ENCODE measurements around the gene TF.

The TF gene

DNA sequence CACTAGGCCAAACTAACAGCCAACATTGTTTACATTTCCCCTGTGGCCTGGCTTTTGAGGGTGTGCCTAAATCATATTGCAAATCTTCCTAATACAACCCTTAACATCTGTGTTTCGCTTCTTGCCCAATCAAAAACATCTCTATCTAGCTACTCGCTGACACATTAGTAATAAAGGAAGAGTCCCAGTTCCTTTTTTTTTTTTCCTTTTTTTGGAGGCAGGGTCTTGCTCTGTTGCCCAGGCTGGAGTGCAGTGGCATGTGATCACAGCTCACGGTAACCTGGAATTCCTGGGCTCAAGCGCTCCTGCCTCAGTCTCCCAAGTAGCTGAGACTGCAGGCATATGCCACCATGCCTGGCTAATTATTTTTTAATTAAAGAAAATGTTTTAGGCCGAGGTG is 57.3 kb downstream of the TF start:
- H3K27ac ChIP-seq, result no peak overlapping the region
- CTCF ChIA-PET, result no interaction called here
- POLR2A ChIA-PET (ENCODE audit: low non-redundant PET), result interaction anchor here (0.6 kb wide), 1 partner anchor 117 kb away, joined by 3 read pairs; no protein-coding TSS in a partner anchor
- no peak for TF ChIP-seq CTCF (conservative IDR thresholded peaks at IDR 0.05; ENCODE audit: low read depth)
- no peak for DNase-seq (ENCODE audit: low spot score)

DNA sequence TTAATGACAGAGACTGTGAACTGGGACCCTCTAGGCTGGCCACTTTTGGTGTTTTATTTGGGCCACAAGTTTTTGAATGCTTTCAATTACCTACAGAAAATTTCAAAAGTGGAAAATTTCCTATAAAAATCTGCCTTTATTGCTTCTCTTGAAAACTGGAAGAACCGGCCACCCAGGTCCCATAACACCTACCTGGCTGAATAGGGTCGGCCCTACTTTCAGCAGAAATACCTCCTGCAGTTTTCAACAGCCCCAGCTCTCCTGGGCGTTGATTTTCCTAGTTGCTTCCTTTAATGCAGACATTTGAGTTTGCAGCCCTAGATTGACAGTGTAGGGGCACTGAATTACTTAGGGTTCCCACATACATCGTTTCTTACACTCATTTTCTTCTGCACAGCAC is 58.7 kb downstream of the TF start:
- POLR2A ChIA-PET (ENCODE audit: low non-redundant PET), result no interaction called here
- TF ChIP-seq CTCF (conservative IDR thresholded peaks at IDR 0.05; ENCODE audit: low read depth), result no peak
- no peak for DNase-seq (ENCODE audit: low spot score)

GRCh38 chr3:133805384-133805701 is 59.1 kb downstream of the TF start:
- CTCF ChIA-PET, result no interaction called here
- no peak for DNase-seq (ENCODE audit: low spot score)
- no peak for TF ChIP-seq CTCF (conservative IDR thresholded peaks at IDR 0.05; ENCODE audit: low read depth)
- POLR2A ChIA-PET (ENCODE audit: low non-redundant PET), result no interaction called here
- no peak overlapping the region for H3K27ac ChIP-seq

More for the DNA sequence above, 58.7 kb downstream of the TF start:
- CTCF ChIA-PET, result no interaction called here
- no peak overlapping the region for H3K27ac ChIP-seq

GRCh38 chr3:133805702-133806475 is 59.7 kb downstream of the TF start, which contains the start of gene SRPRB:
TSS of gene SRPRB (plus strand) at chr3:133805815. CDS start at chr3:133805849, 34 bp downstream.
- peak; percentile 92 for DNase-seq (ENCODE audit: low spot score)
- ChIA-PET CTCF (no interaction called here), POLR2A (ENCODE audit: low non-redundant PET) (no interaction called here)
- peak within 1 kb of the TSS; percentile 64 for H3K27ac ChIP-seq
- TF ChIP-seq CTCF (conservative IDR thresholded peaks at IDR 0.05; ENCODE audit: low read depth), result no peak

GRCh38 chr3:133812872-133813271 is 66.7 kb downstream of the TF start:
- CTCF ChIA-PET, result interaction anchor here (0.6 kb wide), 2 partner anchors 77 to 1131 kb away, joined by 3 read pairs; no protein-coding TSS in a partner anchor
- TF ChIP-seq CTCF (conservative IDR thresholded peaks at IDR 0.05; ENCODE audit: low read depth), result no peak
- no peak for DNase-seq (ENCODE audit: low spot score)
- no peak overlapping the region for H3K27ac ChIP-seq
- POLR2A ChIA-PET (ENCODE audit: low non-redundant PET), result no interaction called here

GRCh38 chr3:133815386-133815785 is 69.2 kb downstream of the TF start:
- DNase-seq (ENCODE audit: low spot score), result no peak
- TF ChIP-seq CTCF (conservative IDR thresholded peaks at IDR 0.05; ENCODE audit: low read depth), result no peak
- no peak overlapping the region for H3K27ac ChIP-seq
- POLR2A ChIA-PET (ENCODE audit: low non-redundant PET), result no interaction called here
- CTCF ChIA-PET, result no interaction called here
